HL-60 (cell line): ENCODE results near the gene CADM4.
"Not testable (repeated sequence)": the region's sequence is repeated elsewhere in the genome, so short reads cannot be mapped to it uniquely, and the experiment has no call there.

Experiments
- DNase-seq, 2 experiments: peaks; one replicate each; pipeline ENCODE4 v3.0.0-alpha.2; 2010 to 2020; ENCODE audit warnings: low read depth in 1 of 2, low spot score in 1 of 2
- H3K27ac ChIP-seq: fragments of 250-450 bp; sonication (Bioruptor Pico); replicated peaks from 2 replicates; pipeline ENCODE4 v1.5.1; 2020; ENCODE audit warnings: mild to moderate bottlenecking, moderate library complexity
- H3K27me3 ChIP-seq: fragments of 250-450 bp; sonication (Bioruptor Pico); 2 replicates; pipeline ENCODE4 v1.5.1; 2021; ENCODE audit warnings: mild to moderate bottlenecking, moderate library complexity; ENCODE audit not compliant: insufficient read depth, poor library complexity, severe bottlenecking
- H3K4me3 ChIP-seq: replicated peaks from 2 replicates; pipeline ENCODE4 v1.5.1; 2011; ENCODE audit warnings: mild to moderate bottlenecking, control low read depth, low read length; ENCODE audit not compliant: insufficient read depth
- CTCF ChIP-seq: IDR thresholded peaks from one replicate; pipeline ENCODE4 v1.5.1; 2011; ENCODE audit warnings: low read length, control low read depth, inconsistent platforms; ENCODE audit not compliant: insufficient read depth
- GABPA ChIP-seq: IDR thresholded peaks from 2 replicates; pipeline ENCODE4 v1.6.1; 2012; ENCODE audit warnings: low read depth
- POLR2AphosphoS5 ChIP-seq: IDR thresholded peaks from 2 replicates; pipeline ENCODE4 v1.6.1; 2012; ENCODE audit warnings: low read depth
- REST ChIP-seq: IDR thresholded peaks from 2 replicates; pipeline ENCODE4 v1.6.1; 2012; ENCODE audit warnings: low read depth; ENCODE audit not compliant: insufficient replicate concordance
- SPI1 ChIP-seq: IDR thresholded peaks from 2 replicates; pipeline ENCODE4 v1.6.1; 2012; ENCODE audit warnings: low read depth, mild to moderate bottlenecking, borderline replicate concordance

CADM4 gene

GRCh38 chr19:43638214-43638994 is 1.2 kb downstream of the CADM4 start:
- Histone ChIP-seq H3K4me3 (no peak overlapping the region), H3K27me3 (peaks cover 31% of the 10 kb centered on the region), H3K27ac (no peak overlapping the region)
- no peak for DNase-seq
- TF ChIP-seq GABPA (no peak), REST (no peak), SPI1 (no peak), POLR2AphosphoS5 (no peak), CTCF (no peak)

- peaks cover 35% of the 10 kb centered on the region for H3K27me3 ChIP-seq
- no peak for TF ChIP-seq GABPA
- TF ChIP-seq SPI1 = no peak
- no peak for TF ChIP-seq CTCF
- no peak for TF ChIP-seq REST
- TF ChIP-seq POLR2AphosphoS5 = no peak
- no peak overlapping the region for H3K4me3 ChIP-seq
- no peak overlapping the region for H3K27ac ChIP-seq
- no peak for DNase-seq
These were observed 3.4 kb downstream of the CADM4 start for GRCh38 chr19:43636121-43636683.

- peaks cover 34% of the 10 kb centered on the region for H3K27me3 ChIP-seq
- not testable (repeated sequence) for H3K4me3 ChIP-seq, H3K27ac ChIP-seq, DNase-seq
These were observed 4.1 kb downstream of the CADM4 start for GRCh38 chr19:43635561-43635940.

GRCh38 chr19:43634872-43635560 is 4.6 kb downstream of the CADM4 start:
- Histone ChIP-seq H3K27me3 (peaks cover 29% of the 10 kb centered on the region), H3K27ac (no peak overlapping the region), H3K4me3 (no peak overlapping the region)
- TF ChIP-seq POLR2AphosphoS5 (no peak), GABPA (no peak), CTCF (no peak), SPI1 (no peak), REST (no peak)
- no peak for DNase-seq
